Muscle layer of colon (tissue), 2 donors: ENCODE data around the gene ARHGEF28.

Experiments used
- H3K27ac ChIP-seq: one replicate; pipeline ENCODE4 v1.7.0; 2013; ENCODE audit warnings: low read depth, mild to moderate bottlenecking, low read length, moderate library complexity
- H3K27me3 ChIP-seq, 2 donors: one replicate each; pipeline ENCODE4 v1.7.0; 2013; ENCODE audit warnings: low read length in 2 of 2, mild to moderate bottlenecking in 2 of 2; ENCODE audit not compliant: insufficient read depth in 2 of 2, control insufficient read depth in 1 of 2
- H3K36me3 ChIP-seq: one replicate; pipeline ENCODE4 v1.7.0; 2013; ENCODE audit warnings: mild to moderate bottlenecking, low read length; ENCODE audit not compliant: insufficient read depth
- H3K4me1 ChIP-seq: one replicate; pipeline ENCODE4 v1.7.0; 2013; ENCODE audit warnings: mild to moderate bottlenecking, low read length; ENCODE audit not compliant: insufficient read depth
- H3K4me3 ChIP-seq, 2 donors: one replicate each; pipeline ENCODE4 v1.7.0; 2013; ENCODE audit warnings: low read length in 2 of 2, low read depth in 1 of 2, mild to moderate bottlenecking in 1 of 2, moderate library complexity in 1 of 2
- H3K9ac ChIP-seq: one replicate; pipeline ENCODE4 v1.7.0; 2013; ENCODE audit warnings: low read length
- H3K9me3 ChIP-seq: one replicate; pipeline ENCODE4 v1.7.0; 2013; ENCODE audit warnings: mild to moderate bottlenecking, low read length
- donor health status: abdominal sarcoma.
- donor health status: Adenocarcinoma of cecum.

Gene ARHGEF28

DNA sequence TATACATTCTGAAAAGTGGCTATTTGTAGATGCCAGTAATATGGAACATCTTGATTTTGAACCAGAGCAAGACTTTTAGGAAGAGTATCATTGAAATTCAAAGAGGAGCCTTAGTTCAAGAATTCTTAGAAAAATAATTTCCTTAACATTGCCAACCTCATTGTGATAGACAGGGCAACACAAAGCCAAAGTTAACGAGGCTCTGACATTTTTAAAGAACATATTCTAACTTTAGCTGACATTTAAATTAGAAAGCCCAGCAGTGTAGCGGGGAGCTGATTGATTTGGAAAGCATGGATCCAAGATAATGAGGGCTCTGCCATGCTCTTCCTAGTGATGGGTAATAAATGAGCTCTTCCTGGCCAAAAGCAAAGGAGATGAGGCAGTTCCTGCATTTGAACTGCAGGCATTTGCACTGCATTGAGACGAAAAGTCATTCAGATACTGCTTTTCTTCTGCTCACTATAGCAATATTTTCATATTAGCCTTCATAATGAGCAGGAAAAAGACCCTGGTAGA, 325.0 kb downstream of the ARHGEF28 start:
- Histone ChIP-seq H3K27ac (no peak overlapping the region), H3K4me1 (no peaks in the 10 kb centered on the region), H3K9ac (no peak overlapping the region), H3K9me3 (no peaks in the 10 kb centered on the region), H3K27me3 (no peaks in the 10 kb centered on the region), H3K36me3 (no peaks in the 10 kb centered on the region), H3K4me3 (no peak overlapping the region)

DNA sequence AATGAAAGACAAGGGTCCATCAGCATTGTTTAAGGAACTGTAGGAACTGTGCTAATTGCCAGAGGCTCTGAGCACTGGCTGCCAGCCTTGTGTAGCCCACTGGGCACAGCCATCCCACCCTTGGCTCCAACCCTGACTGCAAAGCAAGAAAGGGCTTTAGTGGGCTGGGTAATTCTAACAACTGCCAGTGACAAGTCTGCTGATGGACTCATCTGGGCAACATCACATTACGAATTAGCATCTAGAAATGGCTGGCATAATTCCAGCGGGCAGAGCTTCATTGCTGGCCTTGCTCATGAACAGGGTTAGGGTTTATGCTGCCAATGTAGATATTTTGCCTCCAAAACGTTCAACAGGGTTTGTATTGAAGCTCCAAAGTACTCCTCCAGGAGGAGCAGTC, 326.9 kb downstream of the ARHGEF28 start:
- H3K36me3 ChIP-seq: no peaks in the 10 kb centered on the region

DNA sequence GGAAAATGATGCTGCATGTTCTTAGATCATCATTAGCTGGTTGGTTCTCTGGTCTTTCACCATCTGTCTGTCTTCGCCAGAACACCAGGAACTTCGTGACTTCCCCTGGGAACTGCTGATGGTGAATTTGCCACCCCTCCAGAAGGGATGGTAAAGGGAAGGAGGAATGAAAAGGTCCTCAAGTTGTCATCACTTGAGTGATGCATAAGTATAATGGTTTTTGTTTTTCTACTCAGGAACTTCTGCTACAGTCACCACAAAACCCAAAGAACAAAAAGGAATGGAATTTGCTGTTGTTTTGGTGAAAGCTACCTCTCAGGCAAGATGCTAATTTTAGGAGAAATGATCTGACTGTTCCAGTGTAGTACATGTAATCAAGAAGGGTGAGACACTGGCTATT, 328.4 kb downstream of the ARHGEF28 start:
- Histone ChIP-seq H3K4me1 (no peaks in the 10 kb centered on the region), H3K4me3 (no peak overlapping the region), H3K27me3 (no peaks in the 10 kb centered on the region), H3K9ac (no peak overlapping the region), H3K9me3 (no peaks in the 10 kb centered on the region), H3K27ac (no peak overlapping the region), H3K36me3 (no peaks in the 10 kb centered on the region)

More for the DNA sequence above, 326.9 kb downstream of the ARHGEF28 start:
- H3K9me3 ChIP-seq: no peaks in the 10 kb centered on the region
- no peaks in the 10 kb centered on the region for H3K27me3 ChIP-seq
- no peak overlapping the region for H3K4me3 ChIP-seq
- no peak overlapping the region for H3K27ac ChIP-seq
- no peaks in the 10 kb centered on the region for H3K4me1 ChIP-seq
- H3K9ac ChIP-seq: no peak overlapping the region

DNA sequence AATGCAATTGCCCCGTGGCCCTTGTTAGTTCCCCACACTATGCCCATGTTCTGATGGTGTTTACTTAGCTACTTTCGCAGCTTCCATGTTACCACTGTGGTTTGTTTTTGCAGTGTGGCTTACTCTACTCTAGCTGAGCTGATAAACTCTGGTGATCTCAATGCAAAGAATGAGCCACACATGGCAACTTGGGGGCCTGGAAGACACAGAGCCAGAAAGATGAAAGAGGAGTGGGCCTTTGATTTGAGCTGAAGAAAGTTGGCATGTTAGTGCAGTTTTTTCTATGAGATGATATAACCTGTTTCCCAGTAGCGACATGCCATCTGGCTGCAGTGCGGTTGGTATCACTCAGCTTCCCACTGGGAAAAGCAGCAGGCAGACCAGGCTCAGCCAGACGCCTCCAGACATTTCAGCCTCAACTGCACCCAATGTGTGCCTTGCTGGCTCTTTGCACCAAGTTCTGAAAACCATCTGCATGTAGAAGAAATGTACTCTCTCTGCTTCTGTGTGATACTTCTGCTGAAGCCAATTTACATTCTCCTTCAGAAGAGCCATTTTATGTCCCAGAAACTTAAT, 329.4 kb downstream of the ARHGEF28 start:
- H3K4me1 ChIP-seq: no peaks in the 10 kb centered on the region
- no peak overlapping the region for H3K27ac ChIP-seq

DNA sequence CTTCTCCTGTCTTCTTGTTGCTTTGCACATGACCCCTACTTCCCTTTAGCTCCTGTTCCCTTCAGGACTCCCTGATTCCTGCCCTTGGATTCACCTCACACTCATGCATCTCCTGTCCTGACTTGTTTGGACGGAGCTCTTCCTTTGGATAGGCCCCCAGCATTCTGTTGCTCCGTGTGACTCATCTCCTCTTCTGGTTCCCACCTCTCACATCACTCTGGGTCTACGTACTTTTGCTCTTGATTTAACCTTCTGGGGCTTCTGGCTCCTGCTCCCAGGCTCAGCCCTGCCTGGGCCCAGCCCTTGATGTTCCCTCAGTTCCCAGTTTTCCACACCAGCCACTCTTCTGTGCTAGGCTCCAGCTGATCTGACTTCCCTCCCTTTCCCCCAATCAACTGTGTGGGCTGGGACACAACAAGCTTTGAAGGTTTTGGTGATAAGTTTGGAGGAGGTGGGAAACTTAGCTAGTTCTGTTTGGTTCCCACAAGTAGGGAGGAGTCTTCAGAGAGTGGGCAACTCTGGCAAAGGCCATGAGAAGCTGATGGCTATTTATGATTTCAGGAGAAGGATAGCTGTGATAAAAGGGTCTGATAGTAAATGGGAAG, 331.5 kb downstream of the ARHGEF28 start:
- H3K9ac ChIP-seq: no peak overlapping the region
- H3K27ac ChIP-seq: no peak overlapping the region
- H3K4me3 ChIP-seq: no peak overlapping the region
- H3K9me3 ChIP-seq: no peaks in the 10 kb centered on the region
- no peaks in the 10 kb centered on the region for H3K36me3 ChIP-seq
- no peaks in the 10 kb centered on the region for H3K27me3 ChIP-seq
- H3K4me1 ChIP-seq: no peaks in the 10 kb centered on the region

More for the DNA sequence above, 329.4 kb downstream of the ARHGEF28 start:
- Histone ChIP-seq H3K4me3 (no peak overlapping the region), H3K36me3 (no peaks in the 10 kb centered on the region), H3K9me3 (no peaks in the 10 kb centered on the region), H3K27me3 (no peaks in the 10 kb centered on the region), H3K9ac (no peak overlapping the region)

DNA sequence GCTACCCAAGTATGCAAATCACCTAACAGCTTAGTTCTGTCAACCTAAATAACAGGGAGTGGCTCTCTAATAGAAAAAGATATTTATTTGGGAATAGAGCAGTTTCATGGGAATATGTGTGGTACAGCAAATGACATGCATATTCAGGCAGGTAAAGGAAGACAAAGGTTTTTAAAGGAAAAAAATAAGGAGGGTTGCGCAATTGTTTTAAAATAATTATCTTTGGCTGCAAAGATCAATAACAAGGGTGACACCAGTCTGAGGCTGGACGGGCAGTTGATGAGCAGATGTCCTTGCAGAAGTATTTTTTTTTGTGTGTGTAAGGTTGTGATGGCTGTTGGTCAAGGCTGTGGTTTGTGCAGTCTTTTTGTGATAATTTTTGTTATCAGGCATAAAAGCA, 332.0 kb downstream of the ARHGEF28 start:
- Histone ChIP-seq H3K27me3 (no peaks in the 10 kb centered on the region), H3K9ac (no peak overlapping the region), H3K36me3 (no peaks in the 10 kb centered on the region), H3K27ac (no peak overlapping the region), H3K4me1 (no peaks in the 10 kb centered on the region), H3K9me3 (no peaks in the 10 kb centered on the region), H3K4me3 (no peak overlapping the region)

DNA sequence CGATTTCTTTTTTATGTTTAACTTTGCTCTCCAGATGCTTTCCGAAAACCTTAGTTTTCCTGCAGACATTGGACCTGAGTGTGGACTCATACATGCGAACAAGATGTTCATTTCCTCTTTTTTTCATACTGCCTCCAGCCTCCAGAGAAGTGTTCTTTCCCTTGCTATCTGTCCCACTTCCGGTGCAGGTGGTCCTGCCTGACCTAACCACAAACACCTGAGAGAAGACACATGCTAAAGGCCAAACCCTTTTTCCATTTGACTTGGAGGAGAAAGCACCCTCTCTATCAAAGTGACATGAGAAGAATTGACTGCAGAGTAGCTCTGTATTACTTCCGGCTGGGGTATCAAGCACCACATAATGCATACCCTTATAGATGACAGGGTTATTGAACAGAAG, 334.0 kb downstream of the ARHGEF28 start:
- H3K4me1 ChIP-seq: no peaks in the 10 kb centered on the region
- no peaks in the 10 kb centered on the region for H3K9me3 ChIP-seq
- H3K27me3 ChIP-seq: no peaks in the 10 kb centered on the region
- no peaks in the 10 kb centered on the region for H3K36me3 ChIP-seq
- no peak overlapping the region for H3K9ac ChIP-seq
- no peak overlapping the region for H3K27ac ChIP-seq
- H3K4me3 ChIP-seq: no peak overlapping the region

DNA sequence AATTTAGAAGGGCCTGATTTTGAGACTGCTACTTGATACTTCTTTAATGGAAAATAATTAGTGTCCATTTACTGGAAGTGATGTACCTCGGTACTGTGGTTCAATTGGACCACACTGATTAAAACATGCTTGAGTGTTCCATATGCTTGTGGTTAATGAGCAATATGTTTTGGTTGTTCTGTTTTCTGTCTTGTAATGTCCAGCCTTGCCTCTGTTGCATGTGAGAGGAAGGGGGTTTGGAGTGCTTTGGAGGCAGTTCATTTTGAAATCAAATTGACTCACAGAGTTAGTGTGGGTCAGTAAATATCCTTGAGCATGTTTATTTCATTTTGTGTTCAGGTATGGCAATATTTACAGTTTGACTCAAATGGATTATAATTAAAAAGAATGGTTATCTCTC, 334.4 kb downstream of the ARHGEF28 start:
- Histone ChIP-seq H3K4me3 (no peak overlapping the region), H3K4me1 (no peaks in the 10 kb centered on the region), H3K36me3 (no peaks in the 10 kb centered on the region), H3K9me3 (no peaks in the 10 kb centered on the region), H3K9ac (no peak overlapping the region), H3K27me3 (no peaks in the 10 kb centered on the region), H3K27ac (no peak overlapping the region)

DNA sequence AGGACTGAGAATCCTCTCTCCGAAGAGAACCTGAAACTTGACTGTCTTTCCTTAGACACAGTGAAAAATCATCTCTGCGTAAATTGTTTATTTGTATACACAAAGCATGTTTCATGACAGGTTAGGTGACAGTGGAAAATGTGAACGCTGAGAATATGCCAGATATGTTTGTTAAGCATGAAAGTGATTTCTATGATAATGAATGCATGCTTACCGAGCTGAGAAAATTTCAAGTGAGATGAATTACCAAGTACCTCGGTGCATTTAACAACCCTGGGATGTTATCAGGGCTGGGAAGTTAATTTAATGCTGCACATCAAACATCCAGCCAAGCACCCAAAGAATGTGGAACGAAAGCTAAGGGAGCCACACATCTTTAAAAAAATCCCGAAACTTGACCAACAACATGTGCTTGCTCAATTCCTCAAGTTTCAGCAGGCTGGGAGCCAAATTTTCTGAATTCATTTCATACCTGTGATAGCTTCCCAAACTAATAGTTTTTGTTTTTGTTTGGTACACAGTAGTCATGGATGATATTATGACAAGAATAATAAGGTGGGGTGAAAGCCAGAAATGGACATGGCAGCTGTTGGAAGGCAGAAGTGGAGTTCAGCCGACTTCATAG, 336.9 kb downstream of the ARHGEF28 start:
- Histone ChIP-seq H3K27me3 (no peaks in the 10 kb centered on the region), H3K4me1 (no peaks in the 10 kb centered on the region), H3K27ac (no peak overlapping the region), H3K9ac (no peak overlapping the region), H3K36me3 (no peaks in the 10 kb centered on the region), H3K4me3 (no peak overlapping the region), H3K9me3 (no peaks in the 10 kb centered on the region)

DNA sequence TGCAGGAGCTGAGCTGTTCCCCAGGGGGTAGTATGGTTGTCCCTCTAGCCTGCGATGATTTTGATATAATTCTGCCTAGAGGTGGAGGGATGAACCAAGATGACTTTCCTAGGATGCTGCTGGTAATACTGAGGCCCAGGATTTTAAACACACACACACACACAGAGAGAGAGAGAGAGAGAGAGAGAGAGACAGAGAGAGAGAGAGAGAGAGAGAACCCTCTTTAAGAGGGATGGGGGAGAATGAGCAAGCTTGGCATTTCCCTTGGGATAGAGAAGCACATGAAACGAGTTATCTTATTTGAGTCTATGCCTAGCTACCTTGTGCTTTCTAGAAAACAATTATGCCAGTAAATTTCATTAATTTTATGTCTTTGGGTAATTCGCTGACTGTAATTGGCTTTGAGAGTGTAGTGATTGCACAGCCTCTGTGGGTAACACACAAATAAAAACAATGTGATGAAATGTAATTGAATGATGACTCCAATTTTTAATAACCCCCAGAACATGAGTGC, 338.4 kb downstream of the ARHGEF28 start:
- no peaks in the 10 kb centered on the region for H3K9me3 ChIP-seq
- H3K27ac ChIP-seq: no peak overlapping the region
- no peak overlapping the region for H3K4me3 ChIP-seq
- H3K27me3 ChIP-seq: no peaks in the 10 kb centered on the region
- no peaks in the 10 kb centered on the region for H3K4me1 ChIP-seq
- H3K9ac ChIP-seq: no peak overlapping the region
- H3K36me3 ChIP-seq: no peaks in the 10 kb centered on the region

DNA sequence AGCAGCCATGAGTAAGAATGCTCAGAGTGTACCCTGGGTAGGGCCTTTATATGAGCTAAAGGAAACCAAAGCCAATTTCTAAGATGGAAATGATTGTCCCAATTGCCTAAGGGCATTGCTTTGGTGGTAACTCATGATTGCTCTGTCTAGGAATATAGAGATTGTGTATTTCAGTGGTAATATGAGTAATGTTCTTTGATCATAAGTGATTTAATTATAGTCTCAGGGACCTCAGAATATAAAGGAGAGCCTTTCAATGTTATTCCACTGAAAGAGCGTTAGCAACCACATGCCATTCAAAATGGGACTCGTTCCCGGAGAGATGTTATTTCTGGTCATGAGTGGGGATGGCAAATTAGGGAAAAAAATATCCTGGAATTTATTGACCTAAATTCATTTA, 340.5 kb downstream of the ARHGEF28 start:
- H3K36me3 ChIP-seq: no peaks in the 10 kb centered on the region
- no peaks in the 10 kb centered on the region for H3K9me3 ChIP-seq
- H3K27ac ChIP-seq: no peak overlapping the region
- no peaks in the 10 kb centered on the region for H3K27me3 ChIP-seq
- no peaks in the 10 kb centered on the region for H3K4me1 ChIP-seq
- H3K9ac ChIP-seq: no peak overlapping the region
- no peak overlapping the region for H3K4me3 ChIP-seq
